NCI-H748 (cell line): ENCODE measurements around the gene OR2AG1.
A peak's percentile ranks its signal among the peaks of the same experiment; 100 is the strongest.

Experiments
- DNase-seq: peaks from one replicate; lab custom pipeline; 2025; ENCODE audit not compliant: unreplicated experiment; lab: John Stamatoyannopoulos, UW

The OR2AG1 gene, protein sequence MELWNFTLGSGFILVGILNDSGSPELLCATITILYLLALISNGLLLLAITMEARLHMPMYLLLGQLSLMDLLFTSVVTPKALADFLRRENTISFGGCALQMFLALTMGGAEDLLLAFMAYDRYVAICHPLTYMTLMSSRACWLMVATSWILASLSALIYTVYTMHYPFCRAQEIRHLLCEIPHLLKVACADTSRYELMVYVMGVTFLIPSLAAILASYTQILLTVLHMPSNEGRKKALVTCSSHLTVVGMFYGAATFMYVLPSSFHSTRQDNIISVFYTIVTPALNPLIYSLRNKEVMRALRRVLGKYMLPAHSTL

DNA sequence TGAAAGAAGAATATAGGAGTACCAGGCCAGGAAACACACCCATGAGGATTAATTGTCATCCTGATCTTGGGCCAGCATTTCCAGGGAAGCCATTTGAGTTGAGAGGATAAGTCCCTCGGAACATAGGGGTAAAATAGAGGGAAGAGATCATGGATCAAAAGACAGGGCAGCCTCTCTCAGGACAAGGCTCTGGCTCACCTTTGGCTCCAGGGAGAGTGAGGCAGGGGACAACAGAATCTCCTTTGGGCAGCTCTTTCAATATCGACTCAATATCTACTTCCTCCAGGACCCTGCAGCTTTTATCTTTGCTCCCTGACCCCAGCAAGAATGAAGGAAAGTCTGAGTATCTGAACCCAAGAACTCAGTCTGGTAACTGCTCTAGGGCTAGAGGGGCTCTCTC, at the start of gene OR2AG1:
OR2AG1 (plus strand) TSS at position 301 of the 400 bp plus-strand sequence. CDS start 2,018 bp downstream, outside the sequence.
- DNase-seq, result no peak

- no peak for DNase-seq
Observed at GRCh38 chr11:6733326-6734275, 49.2 kb upstream of the OR2AG1 start.

DNA sequence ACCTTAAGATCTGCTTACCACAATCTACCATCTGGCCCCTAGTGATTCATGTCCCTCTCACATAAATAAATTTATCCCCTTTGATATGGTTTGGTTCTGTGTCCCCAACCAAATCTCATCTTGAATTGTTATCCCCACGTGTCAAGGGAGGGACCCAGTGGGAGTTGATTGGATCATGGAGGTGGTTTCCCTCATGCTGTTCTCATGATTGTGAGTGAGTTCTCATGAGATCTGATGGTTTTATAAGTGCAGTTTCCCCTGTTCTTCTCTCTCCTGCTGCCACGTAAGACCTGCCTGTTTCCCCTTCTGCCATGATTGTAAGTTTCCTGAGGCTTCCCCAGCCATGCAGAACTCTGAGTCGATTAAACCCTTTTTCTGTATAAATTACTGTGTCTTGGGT, 48.2 kb upstream of the OR2AG1 start:
- no peak for DNase-seq

GRCh38 chr11:6735306-6735705, 47.5 kb upstream of the OR2AG1 start:
- no peak for DNase-seq

- no peak for DNase-seq
Observed at GRCh38 chr11:6736495-6737121, 46.2 kb upstream of the OR2AG1 start.

DNA sequence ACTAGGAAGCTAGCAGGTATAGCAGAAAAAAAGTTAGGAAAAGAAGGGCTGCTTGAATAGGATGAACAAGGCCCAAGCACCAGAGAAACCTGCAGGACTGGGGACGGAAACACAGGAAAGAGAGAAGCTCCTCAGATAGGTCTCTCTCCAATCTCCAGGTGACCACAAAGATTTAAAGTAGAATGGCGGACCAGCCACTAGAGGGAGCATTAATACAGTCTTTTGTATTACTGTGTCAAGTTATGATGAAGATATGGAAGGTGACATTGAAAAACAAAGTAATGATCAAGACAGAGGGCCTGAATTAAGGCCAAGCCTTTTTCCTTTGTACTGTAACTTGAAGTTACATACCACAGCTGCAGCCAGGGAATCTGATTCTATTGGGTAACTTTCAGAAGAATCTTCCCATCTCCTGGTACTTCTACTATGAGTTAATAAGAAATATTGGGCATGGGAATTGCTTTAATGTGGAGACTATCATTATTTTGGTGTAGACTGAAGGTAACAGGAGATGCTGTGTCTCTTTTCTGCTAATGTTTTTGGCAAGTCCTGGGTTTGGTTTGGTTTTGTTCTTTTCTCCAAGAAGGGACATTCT, 44.9 kb upstream of the OR2AG1 start:
- DNase-seq, result peak; percentile 40

- no peak for DNase-seq
Observed at GRCh38 chr11:6738590-6738989, 44.2 kb upstream of the OR2AG1 start.

DNA sequence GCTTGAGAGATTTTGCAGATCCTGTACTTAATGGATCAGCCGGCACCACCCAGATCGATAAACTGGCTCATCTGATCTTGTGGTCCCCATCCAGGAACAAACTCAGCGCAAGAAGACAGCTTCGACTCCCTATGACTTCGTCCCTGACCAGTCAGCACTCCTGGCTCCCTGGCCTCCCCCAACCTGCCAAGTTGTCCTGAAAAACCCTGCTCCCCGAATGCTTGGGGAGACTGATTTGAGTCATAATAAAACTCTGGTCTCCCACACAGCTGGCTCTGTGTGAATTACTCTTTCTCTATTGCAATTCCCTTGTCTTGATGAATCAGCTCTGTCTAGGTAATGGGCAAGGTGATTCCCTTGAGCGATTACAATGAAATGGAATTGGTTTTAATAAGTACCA, 40.6 kb upstream of the OR2AG1 start:
- DNase-seq, result no peak

DNA sequence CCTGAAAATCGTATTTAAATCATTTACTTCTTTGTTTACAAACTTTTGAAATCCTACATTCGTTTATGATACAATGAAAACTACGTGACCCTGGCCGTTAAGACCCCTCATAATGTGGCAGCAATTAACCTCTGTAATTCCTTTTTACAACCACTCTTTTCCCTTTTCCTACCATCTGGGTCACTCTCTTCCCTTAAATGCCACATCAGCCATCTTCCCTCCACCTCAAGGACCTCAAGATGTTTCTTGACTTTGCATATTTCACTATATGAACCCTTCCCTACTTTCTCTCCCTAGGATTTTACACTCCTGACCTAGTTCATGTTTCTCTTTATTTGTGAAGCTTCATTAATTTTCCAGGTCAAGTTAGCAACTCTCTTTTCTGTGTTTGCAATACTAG, 37.8 kb upstream of the OR2AG1 start:
- no peak for DNase-seq

GRCh38 chr11:6745465-6746015, 37.3 kb upstream of the OR2AG1 start:
- no peak for DNase-seq

GRCh38 chr11:6746086-6746618, 36.7 kb upstream of the OR2AG1 start:
- DNase-seq, result no peak

- DNase-seq, result no peak
Observed at GRCh38 chr11:6746626-6747025, 36.2 kb upstream of the OR2AG1 start.

- no peak for DNase-seq
Observed at GRCh38 chr11:6747097-6747668, 35.6 kb upstream of the OR2AG1 start.

GRCh38 chr11:6755303-6755952, 27.4 kb upstream of the OR2AG1 start:
- DNase-seq, result peak; percentile 28

DNA sequence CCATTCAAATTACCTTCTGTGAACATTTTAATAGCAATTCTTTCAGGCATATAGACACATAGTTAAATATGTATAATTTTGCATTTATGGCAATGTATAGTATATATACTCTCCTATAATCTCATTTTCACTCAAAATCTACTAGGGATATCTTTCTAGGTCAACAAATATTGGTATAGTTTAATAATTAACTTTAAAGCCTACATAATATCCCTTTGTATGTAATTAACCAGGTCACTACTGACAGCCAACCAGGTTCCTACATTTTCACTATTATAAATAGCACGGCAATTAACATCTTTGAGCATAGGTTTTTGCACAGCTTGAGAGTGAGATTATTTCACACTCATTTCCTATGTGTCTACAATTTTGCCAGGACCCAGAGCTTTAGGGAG, 26.9 kb upstream of the OR2AG1 start:
- DNase-seq, result no peak

- DNase-seq, result peak; percentile 45
Observed at GRCh38 chr11:6757373-6757967, 25.4 kb upstream of the OR2AG1 start.

DNA sequence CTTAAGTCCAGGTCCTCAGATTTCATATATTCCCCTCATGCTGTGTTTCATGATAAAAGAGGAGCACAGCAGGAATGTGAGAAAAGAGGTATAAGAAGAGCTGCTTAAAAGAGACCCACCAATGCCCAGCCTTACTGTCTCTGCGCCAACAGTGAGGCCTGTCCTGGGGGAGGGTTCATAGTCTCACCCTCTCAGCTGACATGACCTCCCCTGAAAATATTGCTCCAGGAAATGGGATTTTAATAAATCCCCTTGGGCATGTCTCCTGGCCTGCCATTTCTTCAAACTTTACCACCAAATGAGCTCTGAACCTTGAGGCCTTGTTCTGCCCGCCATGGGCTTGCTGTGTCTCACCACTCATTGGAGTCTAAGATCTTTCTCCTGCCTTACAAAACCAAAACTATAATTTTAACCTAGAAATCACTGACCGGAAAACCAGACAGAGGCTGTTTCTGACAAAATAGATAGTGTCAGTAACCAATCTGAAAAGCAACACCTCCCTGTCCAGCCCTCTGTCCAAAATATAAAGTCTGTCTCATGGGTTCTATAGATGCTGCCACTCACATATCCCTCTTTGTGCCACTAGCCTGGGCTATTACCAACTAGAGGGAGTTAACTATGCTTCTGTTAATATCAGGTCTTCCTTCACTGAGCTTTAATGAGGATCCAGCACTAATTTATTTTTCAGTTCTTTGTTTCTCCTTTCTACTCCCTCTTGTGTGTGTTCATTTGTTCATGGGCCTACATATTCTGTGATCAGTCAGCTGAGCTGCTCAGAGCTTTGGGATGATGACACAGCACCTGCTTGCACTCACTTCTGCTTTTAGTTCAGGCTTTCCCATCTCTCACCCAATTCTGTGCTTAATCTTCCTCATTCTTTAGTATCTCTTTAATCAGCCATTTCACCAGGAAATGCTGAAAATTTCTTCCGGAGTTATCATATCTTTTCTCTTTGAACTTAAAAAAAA, 10.6 kb upstream of the OR2AG1 start, which contains the start of gene OR2AG2:
OR2AG2 (minus strand) TSS at position 51 of the 968 bp plus-strand sequence. CDS start 3,019 bp downstream, outside the sequence.
- no peak for DNase-seq

DNA sequence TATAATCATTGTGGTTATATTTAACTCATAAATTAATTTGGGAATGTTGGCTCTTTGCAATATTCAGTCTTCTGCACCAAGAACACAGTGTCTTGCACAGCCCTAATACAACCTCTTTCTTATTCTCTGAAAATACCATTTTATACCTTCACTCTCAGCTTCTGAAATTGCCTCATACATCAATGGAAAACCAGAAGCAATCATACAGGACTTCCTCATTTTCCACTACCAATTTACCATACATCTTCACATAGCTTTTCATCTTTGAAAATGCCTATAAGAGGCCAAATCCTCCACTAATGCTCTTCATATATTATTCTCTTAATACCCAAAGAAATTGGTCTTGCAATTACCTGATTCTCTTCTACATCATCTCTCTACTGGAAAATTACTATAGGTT, 4.3 kb upstream of the OR2AG1 start:
- DNase-seq, result no peak
